Spleen (tissue), 7 donors: ENCODE measurements around the gene NRG4.

Source experiments
- POLR2A ChIP-seq, 3 donors: fragments of 450-650 bp; IDR thresholded peaks; one replicate each; pipeline ENCODE4 v1.5.1; 2017; ENCODE audit warnings: antibody characterized with exemption in 3 of 3, mild to moderate bottlenecking in 1 of 3
- TF ChIP-seq, protein P1 (sequence below), 11 experiments: fragments of 200-600 bp in 7 of 11; fragments of 450-650 bp in 4 of 11; sonication (generic) in 4 of 11; IDR thresholded peaks in 8 of 11; conservative IDR thresholded peaks in 3 of 11; 1 replicate in 7 of 11; 2 replicates in 4 of 11; pipeline versions ENCODE4 v1.4.0 to v1.8.0; 2016 to 2021; ENCODE audit warnings: antibody characterized with exemption in 11 of 11, inconsistent platforms in 4 of 11, mild to moderate bottlenecking in 1 of 11
- donor health status: DM: no; HTN: no; CAD: no; lungs with moderate emphysema.
- donor health status: DM: no; HTN: no; CAD: no.
- donor health status: DM: no; HTN: no; CAD: no.

DNA sequence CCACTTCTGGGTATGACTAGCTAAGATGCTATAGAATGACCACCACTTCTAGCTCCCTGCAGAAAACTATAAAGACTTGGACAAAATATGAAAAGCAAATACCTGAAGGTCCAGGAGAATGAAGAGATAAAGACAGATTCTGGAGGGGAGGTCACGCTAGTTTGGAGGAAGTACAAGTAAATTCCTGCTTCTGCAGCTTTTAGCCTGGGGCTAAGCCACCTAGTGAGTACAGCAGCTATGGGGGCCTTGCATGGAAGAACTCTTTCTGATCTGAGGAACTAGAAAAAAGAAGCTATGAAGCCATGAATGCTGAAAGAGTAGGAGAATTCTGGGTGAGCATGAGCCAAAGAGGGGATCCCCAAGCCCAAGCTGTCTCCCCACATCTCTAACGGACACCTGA is 29.8 kb downstream of the NRG4 start:
- TF ChIP-seq, protein P1, sequence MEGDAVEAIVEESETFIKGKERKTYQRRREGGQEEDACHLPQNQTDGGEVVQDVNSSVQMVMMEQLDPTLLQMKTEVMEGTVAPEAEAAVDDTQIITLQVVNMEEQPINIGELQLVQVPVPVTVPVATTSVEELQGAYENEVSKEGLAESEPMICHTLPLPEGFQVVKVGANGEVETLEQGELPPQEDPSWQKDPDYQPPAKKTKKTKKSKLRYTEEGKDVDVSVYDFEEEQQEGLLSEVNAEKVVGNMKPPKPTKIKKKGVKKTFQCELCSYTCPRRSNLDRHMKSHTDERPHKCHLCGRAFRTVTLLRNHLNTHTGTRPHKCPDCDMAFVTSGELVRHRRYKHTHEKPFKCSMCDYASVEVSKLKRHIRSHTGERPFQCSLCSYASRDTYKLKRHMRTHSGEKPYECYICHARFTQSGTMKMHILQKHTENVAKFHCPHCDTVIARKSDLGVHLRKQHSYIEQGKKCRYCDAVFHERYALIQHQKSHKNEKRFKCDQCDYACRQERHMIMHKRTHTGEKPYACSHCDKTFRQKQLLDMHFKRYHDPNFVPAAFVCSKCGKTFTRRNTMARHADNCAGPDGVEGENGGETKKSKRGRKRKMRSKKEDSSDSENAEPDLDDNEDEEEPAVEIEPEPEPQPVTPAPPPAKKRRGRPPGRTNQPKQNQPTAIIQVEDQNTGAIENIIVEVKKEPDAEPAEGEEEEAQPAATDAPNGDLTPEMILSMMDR (IDR thresholded peaks at IDR 0.05 in 8 of 11, conservative IDR thresholded peaks at IDR 0.05 in 3 of 11) = no peak
- TF ChIP-seq POLR2A (IDR thresholded peaks at IDR 0.05) = no peak
